IPS-15b (cell line): ENCODE data around the gene OR1J4.
"Not testable (repeated sequence)": the region's sequence is repeated elsewhere in the genome, so short reads cannot be mapped to it uniquely, and the experiment has no call there.

Experiments used
- H3K27me3 ChIP-seq: one replicate; pipeline ENCODE4 v1.6.1; 2013; ENCODE audit warnings: low read length; ENCODE audit not compliant: control insufficient read depth, insufficient read depth
- H3K36me3 ChIP-seq: one replicate; pipeline ENCODE4 v1.6.1; 2013; ENCODE audit warnings: low read length; ENCODE audit not compliant: control insufficient read depth, insufficient read depth
- H3K4me1 ChIP-seq: one replicate; pipeline ENCODE4 v1.6.1; 2013; ENCODE audit warnings: mild to moderate bottlenecking, low read length; ENCODE audit not compliant: control insufficient read depth, insufficient read depth
- H3K4me3 ChIP-seq: one replicate; pipeline ENCODE4 v1.5.1; 2013; ENCODE audit warnings: low read depth, low read length
- H3K9ac ChIP-seq: one replicate; pipeline ENCODE4 v1.6.1; 2013; ENCODE audit warnings: low read depth, mild to moderate bottlenecking, low read length
- H3K9me3 ChIP-seq: one replicate; pipeline ENCODE4 v1.6.1; 2013; ENCODE audit warnings: mild to moderate bottlenecking, low read length; ENCODE audit not compliant: control insufficient read depth, insufficient read depth

The OR1J4 gene

GRCh38 chr9:122527193-122527592 lies 8.3 kb downstream of the OR1J4 start, which contains the start of gene OR1N1:
TSS of gene OR1N1 (minus strand) at chr9:122527293. CDS start at chr9:122527293, 0 bp downstream.
- Histone ChIP-seq H3K9me3 (no peaks in the 10 kb centered on the region), H3K9ac (no peak within 1 kb of the TSS), H3K4me1 (no peaks in the 10 kb centered on the region), H3K36me3 (no peaks in the 10 kb centered on the region), H3K4me3 (no peak within 1 kb of the TSS), H3K27me3 (no peaks in the 10 kb centered on the region)

DNA sequence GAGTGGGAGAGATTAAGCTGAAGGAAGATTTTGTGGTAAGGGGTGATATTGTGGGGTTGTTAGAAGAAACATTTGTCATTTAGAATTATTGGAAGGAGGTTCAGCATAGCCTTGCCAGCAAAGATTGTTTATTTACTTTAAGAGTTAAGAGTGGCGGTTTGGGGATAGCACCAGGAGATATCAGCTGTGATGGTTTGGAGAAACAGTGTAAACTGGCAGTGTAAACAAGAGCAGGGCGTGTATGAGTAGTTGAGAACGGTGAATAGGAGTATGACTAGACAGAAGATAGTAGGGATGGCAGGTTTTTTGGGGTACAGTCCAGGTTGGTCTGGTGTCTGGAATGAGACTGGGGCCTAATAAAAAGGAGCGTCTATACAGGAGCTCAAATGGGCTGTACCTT lies 12.2 kb downstream of the OR1J4 start:
- not testable (repeated sequence) for H3K9me3 ChIP-seq, H3K36me3 ChIP-seq, H3K27me3 ChIP-seq, H3K4me3 ChIP-seq, H3K4me1 ChIP-seq, H3K9ac ChIP-seq

GRCh38 chr9:122536134-122536533 lies 17.2 kb downstream of the OR1J4 start:
- Histone ChIP-seq H3K4me3 (no peak overlapping the region), H3K9me3 (no peaks in the 10 kb centered on the region), H3K9ac (no peak overlapping the region), H3K36me3 (no peaks in the 10 kb centered on the region), H3K4me1 (no peaks in the 10 kb centered on the region), H3K27me3 (no peaks in the 10 kb centered on the region)

DNA sequence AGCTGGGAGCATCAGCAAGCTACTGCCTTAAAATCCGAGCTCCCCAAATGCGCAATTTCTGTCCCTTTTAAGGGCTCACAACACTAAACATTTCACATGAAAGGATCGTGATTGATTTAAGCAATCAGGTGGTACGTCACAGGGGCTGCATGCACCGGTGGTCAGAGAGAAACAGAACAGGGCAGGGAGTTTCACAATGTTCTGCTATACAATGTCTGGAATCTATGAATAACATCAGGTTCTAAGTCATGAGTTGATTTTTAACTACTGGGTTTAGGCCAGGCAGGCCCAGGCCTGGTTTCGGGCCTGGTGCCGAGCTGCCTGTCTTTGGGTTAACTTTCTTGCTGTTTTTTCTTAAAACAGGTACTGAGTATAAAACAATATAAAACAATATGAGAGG lies 18.1 kb downstream of the OR1J4 start:
- H3K36me3 ChIP-seq, H3K27me3 ChIP-seq, H3K9me3 ChIP-seq, H3K9ac ChIP-seq, H3K4me1 ChIP-seq, H3K4me3 ChIP-seq: not testable (repeated sequence)

DNA sequence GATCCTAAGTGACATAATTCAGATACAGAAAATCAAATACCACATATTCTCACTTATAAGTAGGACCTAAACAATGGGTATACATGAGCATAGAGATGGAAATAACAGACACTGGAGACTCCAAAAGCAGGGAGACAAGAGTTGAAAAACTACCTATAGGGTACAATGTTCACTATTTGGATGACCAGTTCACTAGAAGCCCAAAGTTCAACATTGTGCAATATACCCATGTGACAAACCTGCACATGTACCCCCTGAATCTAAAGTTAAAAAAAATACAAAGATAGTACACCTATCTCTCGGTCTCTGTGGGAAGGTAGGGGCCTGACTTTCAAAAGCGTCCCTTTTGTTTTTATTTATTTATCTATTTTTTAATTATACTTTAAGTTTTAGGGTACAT lies 19.8 kb downstream of the OR1J4 start:
- H3K36me3 ChIP-seq: no peaks in the 10 kb centered on the region
- H3K4me1 ChIP-seq: no peaks in the 10 kb centered on the region
- no peak overlapping the region for H3K4me3 ChIP-seq
- H3K9me3 ChIP-seq: no peaks in the 10 kb centered on the region
- H3K27me3 ChIP-seq: no peaks in the 10 kb centered on the region
- no peak overlapping the region for H3K9ac ChIP-seq

DNA sequence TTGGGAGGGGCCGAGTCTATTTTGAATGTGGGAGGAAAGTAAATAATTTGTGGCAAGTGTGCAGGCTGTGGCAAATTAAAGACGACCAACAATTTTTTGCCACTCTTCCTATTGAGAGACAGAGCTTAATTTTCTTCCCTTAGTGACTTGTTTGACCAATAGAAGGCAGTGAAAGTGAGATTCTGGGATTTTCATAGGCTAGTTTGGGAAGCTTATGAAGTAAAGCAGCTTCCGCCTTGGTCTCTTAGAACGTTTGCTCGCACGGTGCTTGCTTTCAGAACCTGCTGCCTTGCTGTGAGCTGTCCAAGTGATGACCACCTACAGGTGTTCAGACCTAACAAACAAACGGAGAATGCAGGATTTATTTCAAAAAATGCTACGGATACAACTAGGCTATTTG lies 27.3 kb downstream of the OR1J4 start:
- Histone ChIP-seq H3K9ac (no peak overlapping the region), H3K4me3 (no peak overlapping the region), H3K4me1 (no peaks in the 10 kb centered on the region), H3K27me3 (no peaks in the 10 kb centered on the region), H3K9me3 (no peaks in the 10 kb centered on the region), H3K36me3 (no peaks in the 10 kb centered on the region)

GRCh38 chr9:122551371-122551770 lies 32.4 kb downstream of the OR1J4 start:
- Histone ChIP-seq H3K4me3 (no peak overlapping the region), H3K9me3 (no peaks in the 10 kb centered on the region), H3K36me3 (no peaks in the 10 kb centered on the region), H3K27me3 (no peaks in the 10 kb centered on the region), H3K4me1 (no peaks in the 10 kb centered on the region), H3K9ac (no peak overlapping the region)

DNA sequence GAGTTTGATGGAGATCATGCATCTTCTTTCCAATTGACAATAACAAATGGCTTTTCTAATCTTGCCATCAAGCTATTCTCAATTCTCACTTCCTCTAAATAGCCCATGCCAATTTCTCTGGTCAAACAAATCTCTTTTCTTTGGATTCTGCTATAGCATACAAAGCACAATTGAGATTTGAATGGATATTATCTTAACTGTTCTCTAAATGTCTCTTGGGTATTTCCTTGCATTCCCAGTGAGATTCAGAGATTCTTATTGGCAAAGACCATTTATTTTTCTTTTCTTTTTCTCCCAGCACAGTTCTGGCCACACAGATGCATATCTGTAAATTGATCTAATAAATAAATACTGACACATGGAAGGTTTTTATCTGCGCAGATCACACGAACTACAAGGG lies 33.9 kb downstream of the OR1J4 start, which contains the start of gene OR1N2:
OR1N2 (plus strand) TSS at position 301 of the 400 bp plus-strand sequence. CDS start 100 bp downstream, outside the sequence.
- H3K4me1 ChIP-seq: no peaks in the 10 kb centered on the region
- H3K4me3 ChIP-seq: no peak within 1 kb of the TSS
- H3K9ac ChIP-seq: no peak within 1 kb of the TSS
- H3K9me3 ChIP-seq: no peaks in the 10 kb centered on the region
- H3K36me3 ChIP-seq: no peaks in the 10 kb centered on the region
- no peaks in the 10 kb centered on the region for H3K27me3 ChIP-seq

GRCh38 chr9:122561446-122561845 lies 42.5 kb downstream of the OR1J4 start:
- H3K4me1 ChIP-seq: no peaks in the 10 kb centered on the region
- H3K27me3 ChIP-seq: peaks cover 6% of the 10 kb centered on the region
- no peaks in the 10 kb centered on the region for H3K36me3 ChIP-seq
- H3K4me3 ChIP-seq: no peak overlapping the region
- H3K9ac ChIP-seq: no peak overlapping the region
- H3K9me3 ChIP-seq: no peaks in the 10 kb centered on the region

DNA sequence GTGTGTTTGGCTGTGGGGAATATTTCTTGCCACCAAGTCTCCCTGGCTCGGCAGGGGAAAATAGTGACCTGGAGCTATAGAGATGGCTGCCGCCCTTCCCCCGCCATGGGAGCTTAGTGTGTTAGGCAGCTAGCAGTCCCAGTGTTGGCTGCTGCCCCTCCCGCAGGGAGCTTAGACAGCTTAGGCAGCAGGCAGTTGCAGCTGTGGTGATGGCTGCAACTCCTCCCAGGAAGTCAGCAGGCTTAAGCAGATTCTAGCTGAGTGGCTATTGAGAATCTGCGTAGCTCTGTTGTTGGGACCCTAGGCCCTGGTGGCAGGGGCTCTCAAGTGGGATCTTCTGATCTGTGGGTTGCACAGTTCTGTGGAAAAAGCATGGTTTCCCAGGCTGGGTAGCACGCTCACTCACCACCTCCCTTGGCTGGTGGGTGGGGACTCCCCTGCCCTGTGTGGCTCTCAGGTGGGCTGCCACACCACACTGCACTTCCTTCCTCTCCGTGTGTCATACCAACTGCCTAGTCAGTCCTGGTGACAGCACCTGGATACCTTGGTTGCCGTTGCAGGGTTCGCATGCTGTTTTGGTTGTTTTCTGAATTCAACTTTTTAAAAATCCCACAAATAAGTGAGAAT lies 43.3 kb downstream of the OR1J4 start:
- Histone ChIP-seq H3K36me3 (no peaks in the 10 kb centered on the region), H3K4me1 (no peaks in the 10 kb centered on the region), H3K9ac (no peak overlapping the region), H3K4me3 (no peak overlapping the region), H3K9me3 (peaks cover 1% of the 10 kb centered on the region), H3K27me3 (peaks cover 6% of the 10 kb centered on the region)

DNA sequence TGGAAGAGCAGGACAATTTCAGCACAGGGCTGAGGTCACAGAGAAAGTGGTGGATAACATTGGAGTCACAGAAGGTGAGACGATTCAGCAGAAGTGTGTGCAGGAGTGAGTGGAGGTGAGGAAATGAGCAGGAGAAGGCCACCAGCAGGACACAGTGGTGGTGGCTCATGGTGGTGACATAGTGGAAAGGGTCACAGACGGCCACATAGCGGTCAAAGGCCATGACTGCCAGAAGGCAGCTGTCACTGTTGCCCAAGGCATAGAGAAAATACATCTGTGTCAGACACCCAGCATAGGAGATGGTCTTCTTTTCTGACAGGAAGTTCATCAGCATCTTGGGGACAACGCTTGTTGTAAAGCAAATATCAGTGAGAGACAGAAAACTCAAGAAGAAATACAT lies 49.0 kb downstream of the OR1J4 start:
- Histone ChIP-seq H3K4me3 (no peak overlapping the region), H3K36me3 (no peaks in the 10 kb centered on the region), H3K27me3 (no peaks in the 10 kb centered on the region), H3K9me3 (peaks cover 9% of the 10 kb centered on the region), H3K4me1 (no peaks in the 10 kb centered on the region), H3K9ac (no peak overlapping the region)
